Dendritic cell treated with granulocyte-macrophage colony-stimulating factor and Interleukin-4, amounts not matched to agents 40 ng/mL and 50 ng/mL, for 4 days (primary cell): Measurements from ENCODE around the gene LRCH1.

Experiments
- H3K27ac Mint-ChIP-seq: one replicate; pipeline ENCODE4 v1.8.0; 2022; ENCODE audit warnings: mild to moderate bottlenecking, mixed read lengths
- H3K27me3 Mint-ChIP-seq: one replicate; pipeline ENCODE4 v1.8.0; 2022; ENCODE audit warnings: mild to moderate bottlenecking, mixed read lengths
- H3K36me3 Mint-ChIP-seq: one replicate; pipeline ENCODE4 v1.8.0; 2022; ENCODE audit warnings: low read depth, mixed read lengths
- H3K4me1 Mint-ChIP-seq: one replicate; pipeline ENCODE4 v1.8.0; 2022; ENCODE audit warnings: low read depth, mixed read lengths
- H3K4me3 Mint-ChIP-seq: one replicate; pipeline ENCODE4 v1.8.0; 2022; ENCODE audit warnings: mild to moderate bottlenecking, moderate library complexity, mixed read lengths
- H3K9me3 Mint-ChIP-seq: one replicate; pipeline ENCODE4 v1.8.0; 2022; ENCODE audit warnings: mixed read lengths
- intact Hi-C: fragments of 100-400 bp; cut with micrococcal nuclease; formaldehyde crosslinking; loops from one replicate; pipeline ENCODE4 v1.15.0; 2022

Gene LRCH1

GRCh38 chr13:46627462-46627861 is 74.5 kb downstream of the LRCH1 start:
- Mint-ChIP-seq H3K27ac (no peak overlapping the region), H3K27me3 (no peaks in the 10 kb centered on the region), H3K9me3 (no peaks in the 10 kb centered on the region), H3K4me3 (no peak overlapping the region), H3K4me1 (peaks cover 52% of the 10 kb centered on the region), H3K36me3 (no peaks in the 10 kb centered on the region)
- intact Hi-C loops = no loop called here

GRCh38 chr13:46628622-46629365 is 75.8 kb downstream of the LRCH1 start:
- intact Hi-C loops = no loop called here
- Mint-ChIP-seq H3K4me3 (no peak overlapping the region), H3K9me3 (no peaks in the 10 kb centered on the region), H3K27ac (no peak overlapping the region), H3K36me3 (peaks cover 4% of the 10 kb centered on the region), H3K4me1 (peaks cover 59% of the 10 kb centered on the region), H3K27me3 (no peaks in the 10 kb centered on the region)

GRCh38 chr13:46629811-46630413 is 76.9 kb downstream of the LRCH1 start:
- H3K9me3 Mint-ChIP-seq = no peaks in the 10 kb centered on the region
- intact Hi-C loops = no loop called here
- no peak overlapping the region for H3K27ac Mint-ChIP-seq
- H3K4me3 Mint-ChIP-seq = no peak overlapping the region
- peaks cover 9% of the 10 kb centered on the region for H3K36me3 Mint-ChIP-seq
- H3K27me3 Mint-ChIP-seq = no peaks in the 10 kb centered on the region
- peaks cover 57% of the 10 kb centered on the region for H3K4me1 Mint-ChIP-seq

GRCh38 chr13:46630431-46631178 is 77.6 kb downstream of the LRCH1 start:
- Mint-ChIP-seq H3K9me3 (no peaks in the 10 kb centered on the region), H3K27ac (no peak overlapping the region), H3K4me3 (no peak overlapping the region), H3K36me3 (peaks cover 12% of the 10 kb centered on the region), H3K27me3 (no peaks in the 10 kb centered on the region), H3K4me1 (peaks cover 53% of the 10 kb centered on the region)
- intact Hi-C loops = no loop called here

- Mint-ChIP-seq H3K4me3 (no peak overlapping the region), H3K9me3 (no peaks in the 10 kb centered on the region), H3K36me3 (peaks cover 16% of the 10 kb centered on the region), H3K4me1 (peaks cover 55% of the 10 kb centered on the region), H3K27me3 (no peaks in the 10 kb centered on the region), H3K27ac (no peak overlapping the region)
- intact Hi-C loops = no loop called here
These were observed 78.2 kb downstream of the LRCH1 start for GRCh38 chr13:46631179-46631542.

GRCh38 chr13:46632176-46632575 is 79.2 kb downstream of the LRCH1 start:
- intact Hi-C loops = no loop called here
- no peak overlapping the region for H3K4me3 Mint-ChIP-seq

GRCh38 chr13:46633416-46633815 is 80.4 kb downstream of the LRCH1 start:
- Mint-ChIP-seq H3K4me3 (no peak overlapping the region), H3K36me3 (peaks cover 22% of the 10 kb centered on the region), H3K27ac (no peak overlapping the region), H3K4me1 (peaks cover 53% of the 10 kb centered on the region), H3K9me3 (no peaks in the 10 kb centered on the region), H3K27me3 (no peaks in the 10 kb centered on the region)
- intact Hi-C loops = no loop called here

More at GRCh38 chr13:46632176-46632575, 79.2 kb downstream of the LRCH1 start:
- H3K9me3 Mint-ChIP-seq = no peaks in the 10 kb centered on the region
- H3K27me3 Mint-ChIP-seq = no peaks in the 10 kb centered on the region
- peaks cover 22% of the 10 kb centered on the region for H3K36me3 Mint-ChIP-seq
- no peak overlapping the region for H3K27ac Mint-ChIP-seq
- H3K4me1 Mint-ChIP-seq = peaks cover 61% of the 10 kb centered on the region

GRCh38 chr13:46636451-46636850 is 83.5 kb downstream of the LRCH1 start:
- Mint-ChIP-seq H3K36me3 (peaks cover 22% of the 10 kb centered on the region), H3K27ac (no peak overlapping the region), H3K27me3 (no peaks in the 10 kb centered on the region), H3K4me1 (peaks cover 56% of the 10 kb centered on the region), H3K9me3 (no peaks in the 10 kb centered on the region), H3K4me3 (no peak overlapping the region)
- intact Hi-C loops = no loop called here

GRCh38 chr13:46637213-46637612 is 84.2 kb downstream of the LRCH1 start:
- Mint-ChIP-seq H3K4me1 (peaks cover 62% of the 10 kb centered on the region), H3K36me3 (peaks cover 22% of the 10 kb centered on the region), H3K4me3 (no peak overlapping the region), H3K27me3 (no peaks in the 10 kb centered on the region), H3K9me3 (no peaks in the 10 kb centered on the region), H3K27ac (no peak overlapping the region)
- intact Hi-C loops = no loop called here

- Mint-ChIP-seq H3K27me3 (no peaks in the 10 kb centered on the region), H3K9me3 (no peaks in the 10 kb centered on the region), H3K4me3 (no peak overlapping the region), H3K27ac (no peak overlapping the region), H3K4me1 (peaks cover 66% of the 10 kb centered on the region), H3K36me3 (peaks cover 22% of the 10 kb centered on the region)
- intact Hi-C loops = no loop called here
These were observed 85.3 kb downstream of the LRCH1 start for GRCh38 chr13:46638262-46638661.

GRCh38 chr13:46639033-46639981 is 86.3 kb downstream of the LRCH1 start:
- no peak overlapping the region for H3K27ac Mint-ChIP-seq
- H3K27me3 Mint-ChIP-seq = no peaks in the 10 kb centered on the region
- H3K36me3 Mint-ChIP-seq = peaks cover 13% of the 10 kb centered on the region
- intact Hi-C loops = no loop called here
- H3K9me3 Mint-ChIP-seq = no peaks in the 10 kb centered on the region
- H3K4me1 Mint-ChIP-seq = peaks cover 67% of the 10 kb centered on the region
- no peak overlapping the region for H3K4me3 Mint-ChIP-seq

GRCh38 chr13:46640843-46641242 is 87.9 kb downstream of the LRCH1 start:
- intact Hi-C loops = no loop called here
- H3K4me1 Mint-ChIP-seq = peaks cover 60% of the 10 kb centered on the region
- no peaks in the 10 kb centered on the region for H3K27me3 Mint-ChIP-seq
- H3K36me3 Mint-ChIP-seq = peaks cover 7% of the 10 kb centered on the region
- no peaks in the 10 kb centered on the region for H3K9me3 Mint-ChIP-seq
- H3K4me3 Mint-ChIP-seq = peak overlapping the region; percentile 13
- H3K27ac Mint-ChIP-seq = no peak overlapping the region

- Mint-ChIP-seq H3K27me3 (no peaks in the 10 kb centered on the region), H3K9me3 (no peaks in the 10 kb centered on the region), H3K4me3 (no peak overlapping the region), H3K36me3 (peaks cover 2% of the 10 kb centered on the region), H3K27ac (no peak overlapping the region), H3K4me1 (peaks cover 55% of the 10 kb centered on the region)
- intact Hi-C loops = no loop called here
These were observed 88.5 kb downstream of the LRCH1 start for GRCh38 chr13:46641274-46642081.
